ENCODE results near the gene BTG4.
A peak's percentile ranks its signal among the peaks of the same experiment; 100 is the strongest.

Gene BTG4

DNA sequence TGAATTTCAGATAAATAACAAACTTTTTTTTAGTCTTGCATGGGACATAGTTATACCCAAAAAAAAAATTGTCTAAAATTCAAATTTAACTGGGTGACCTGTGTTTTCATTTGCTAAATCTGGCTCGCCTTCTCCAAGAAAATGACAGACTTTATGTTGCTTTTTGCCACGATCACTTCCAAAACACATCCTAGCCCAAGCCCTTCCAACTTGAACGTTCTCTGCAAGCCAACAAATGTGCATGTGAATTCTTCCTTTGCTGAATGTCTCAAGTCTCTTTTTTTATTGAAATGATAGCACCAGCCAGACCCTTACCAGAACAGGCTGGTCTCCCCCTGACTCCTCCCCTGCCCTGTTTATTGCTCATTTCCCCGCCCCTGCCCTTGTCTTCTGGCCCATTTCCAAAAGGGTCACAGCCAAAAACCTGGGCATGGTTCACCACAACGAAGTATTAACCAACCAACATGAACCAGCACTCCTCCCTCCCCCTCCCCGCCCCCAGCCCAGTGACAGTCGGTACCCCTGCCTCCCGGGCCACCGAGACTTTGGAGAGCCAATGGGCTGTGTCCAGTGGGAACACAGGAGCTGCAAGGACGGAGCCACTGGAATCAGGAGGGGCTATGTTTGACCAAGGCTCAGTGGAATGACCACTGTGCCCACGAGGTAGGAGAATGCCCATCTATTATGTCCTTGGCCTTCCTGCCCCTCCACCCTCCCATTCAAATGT, 63.2 kb downstream of the BTG4 start:
- no peak overlapping the region for H3K4me3 Mint-ChIP-seq
- no peaks in the 10 kb centered on the region for H3K36me3 Mint-ChIP-seq (ENCODE audit: low read depth)

DNA sequence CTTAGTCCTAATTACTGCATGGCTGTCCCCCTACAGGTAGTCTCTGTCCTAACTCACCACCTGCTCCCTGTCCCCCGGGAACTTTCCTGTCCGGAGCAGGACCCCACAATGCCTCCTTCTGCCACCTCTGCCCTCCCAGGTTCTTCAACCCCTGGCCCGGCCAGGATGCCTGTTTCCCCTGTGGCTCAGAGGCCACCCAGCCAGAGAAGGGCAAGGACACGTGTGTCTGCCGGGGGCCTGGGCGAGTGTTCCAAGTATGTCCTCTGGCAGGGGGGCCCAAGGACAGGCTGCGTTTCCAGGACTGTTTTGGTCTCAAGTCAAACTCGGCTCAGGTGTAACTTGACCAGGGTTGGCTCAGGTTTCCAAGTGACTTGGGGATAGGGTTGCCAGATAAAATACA, 63.8 kb downstream of the BTG4 start:
- no peak for ATAC-seq
- Mint-ChIP-seq H3K27me3 (no peaks in the 10 kb centered on the region), H3K36me3 (ENCODE audit: low read depth) (no peaks in the 10 kb centered on the region)

More for the DNA sequence above, 63.2 kb downstream of the BTG4 start:
- no peak for DNase-seq
- Mint-ChIP-seq H3K4me1 (peaks cover 15% of the 10 kb centered on the region), H3K27me3 (no peaks in the 10 kb centered on the region), H3K9me3 (no peaks in the 10 kb centered on the region), H3K27ac (no peak overlapping the region)
- no peak for ATAC-seq

DNA sequence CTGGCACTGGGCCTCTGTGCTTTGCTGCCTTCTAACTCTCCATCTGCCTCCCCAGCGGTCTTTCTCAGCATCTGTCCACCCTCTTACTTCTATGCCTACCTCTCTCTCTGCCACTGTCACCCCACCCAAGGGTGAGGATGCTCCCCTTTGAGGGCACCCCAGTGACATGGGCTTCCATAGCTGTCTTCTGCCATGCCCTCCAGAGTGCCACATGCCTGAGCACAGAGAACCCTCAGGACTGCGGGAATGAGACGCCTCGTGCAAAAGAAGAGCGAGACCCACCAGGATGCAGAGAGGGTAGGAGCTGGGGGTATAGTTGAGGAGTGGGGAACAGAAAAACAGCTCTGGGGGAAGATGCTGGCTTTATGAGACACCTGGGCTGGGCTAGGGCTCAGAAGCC, 64.3 kb downstream of the BTG4 start:
- H3K27me3 Mint-ChIP-seq = no peaks in the 10 kb centered on the region
- no peaks in the 10 kb centered on the region for H3K9me3 Mint-ChIP-seq
- no peaks in the 10 kb centered on the region for H3K36me3 Mint-ChIP-seq (ENCODE audit: low read depth)
- no peak overlapping the region for H3K27ac Mint-ChIP-seq
- H3K4me1 Mint-ChIP-seq = peaks cover 15% of the 10 kb centered on the region
- DNase-seq (no peak), ATAC-seq (no peak)
- no peak overlapping the region for H3K4me3 Mint-ChIP-seq

More for the DNA sequence above, 63.8 kb downstream of the BTG4 start:
- no peaks in the 10 kb centered on the region for H3K9me3 Mint-ChIP-seq
- no peak for DNase-seq
- H3K27ac Mint-ChIP-seq = no peak overlapping the region
- peaks cover 15% of the 10 kb centered on the region for H3K4me1 Mint-ChIP-seq
- no peak overlapping the region for H3K4me3 Mint-ChIP-seq

DNA sequence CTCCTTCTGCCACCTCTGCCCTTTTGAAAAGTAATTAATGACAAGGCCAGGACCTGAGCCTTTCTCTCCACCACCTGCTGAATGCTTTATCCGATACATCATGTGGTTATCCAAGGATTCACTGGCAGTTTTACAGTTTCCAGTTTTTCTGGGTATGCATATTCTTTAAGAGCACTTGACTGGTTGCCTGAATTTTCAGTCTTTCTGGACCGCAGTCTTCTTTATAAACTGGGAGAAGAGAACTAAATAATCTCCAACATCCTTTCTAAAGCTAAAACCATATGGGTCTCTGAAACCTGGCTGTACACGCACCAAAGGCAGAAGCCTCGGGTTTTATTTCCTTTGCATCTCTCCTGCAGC, 65.1 kb downstream of the BTG4 start:
- no peaks in the 10 kb centered on the region for H3K27me3 Mint-ChIP-seq
- H3K4me1 Mint-ChIP-seq = peaks cover 15% of the 10 kb centered on the region
- no peak for ATAC-seq
- H3K9me3 Mint-ChIP-seq = no peaks in the 10 kb centered on the region
- DNase-seq = no peak
- no peak overlapping the region for H3K4me3 Mint-ChIP-seq
- no peaks in the 10 kb centered on the region for H3K36me3 Mint-ChIP-seq (ENCODE audit: low read depth)
- no peak overlapping the region for H3K27ac Mint-ChIP-seq

DNA sequence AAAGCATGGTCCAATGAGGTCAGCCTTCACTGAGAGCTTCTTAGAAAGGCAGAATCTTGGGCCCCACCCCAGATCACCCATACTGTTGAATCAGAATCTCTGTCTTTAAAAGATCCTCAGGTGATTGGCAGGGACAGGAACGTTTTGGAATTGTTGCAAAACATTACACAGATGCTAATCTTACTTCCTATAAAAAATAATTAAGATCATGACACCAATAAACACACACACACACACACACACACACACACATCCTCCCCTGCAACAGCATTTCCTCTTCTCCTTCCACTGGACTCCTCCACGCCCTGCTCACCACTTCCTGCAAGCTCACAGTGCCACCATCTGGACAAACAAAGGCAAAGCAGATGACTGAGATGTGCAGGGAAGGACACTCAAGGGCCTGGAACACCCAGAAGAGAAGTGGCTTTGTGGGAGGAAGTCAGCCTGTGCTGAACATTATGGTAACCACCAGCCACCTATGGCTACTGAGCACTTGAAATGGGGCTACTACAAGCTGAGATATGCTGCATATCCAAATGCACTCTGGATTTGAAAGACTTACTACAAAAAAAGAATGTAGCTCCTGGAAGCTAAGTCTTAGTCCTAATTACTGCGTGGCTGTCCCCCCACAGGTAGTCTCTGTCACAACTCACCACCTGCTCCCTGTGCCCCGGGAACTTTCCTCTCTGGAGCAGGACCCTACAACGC, 65.6 kb downstream of the BTG4 start:
- H3K36me3 Mint-ChIP-seq (ENCODE audit: low read depth) = no peaks in the 10 kb centered on the region
- no peak overlapping the region for H3K4me3 Mint-ChIP-seq
- H3K27me3 Mint-ChIP-seq = no peaks in the 10 kb centered on the region
- DNase-seq = peak; percentile 65
- peak; percentile 96 for ATAC-seq
- H3K4me1 Mint-ChIP-seq = peaks cover 20% of the 10 kb centered on the region
- H3K9me3 Mint-ChIP-seq = no peaks in the 10 kb centered on the region
- peak overlapping the region; percentile 43 for H3K27ac Mint-ChIP-seq

DNA sequence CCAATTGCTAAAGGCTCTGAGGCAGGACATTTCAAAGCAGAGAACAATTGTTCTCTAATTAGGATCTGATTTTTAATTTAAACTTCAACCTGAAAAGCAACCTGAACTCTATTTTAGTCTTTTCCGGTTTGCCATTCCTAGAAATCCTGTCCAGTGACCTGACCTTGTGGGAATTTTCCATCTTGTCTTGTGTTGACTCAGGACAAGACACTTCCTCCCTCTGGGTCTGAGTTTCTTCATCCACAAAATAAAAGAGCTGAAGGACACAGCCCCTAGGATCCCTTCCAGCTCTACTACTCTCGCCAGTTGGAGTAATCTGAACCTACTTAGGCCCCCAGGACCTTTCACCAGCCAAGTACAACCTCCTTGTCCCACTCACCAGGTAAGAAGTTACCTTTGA, 66.6 kb downstream of the BTG4 start:
- Mint-ChIP-seq H3K9me3 (no peaks in the 10 kb centered on the region), H3K4me1 (peaks cover 26% of the 10 kb centered on the region), H3K27ac (no peak overlapping the region), H3K4me3 (no peak overlapping the region), H3K27me3 (no peaks in the 10 kb centered on the region), H3K36me3 (ENCODE audit: low read depth) (no peaks in the 10 kb centered on the region)
- ATAC-seq = no peak
- DNase-seq = no peak
